GM18498 (cell line): Measurements from ENCODE around the gene C12orf75.
"Not testable (repeated sequence)": the region's sequence is repeated elsewhere in the genome, so short reads cannot be mapped to it uniquely, and the experiment has no call there.

ENCODE experiments used
- ATAC-seq: cut with Tn5 transposase; IDR thresholded peaks from one replicate; pipeline ENCODE4 v1.9.1; 2021; ENCODE audit warnings: mild to moderate bottlenecking, moderate library complexity; ENCODE audit not compliant: unreplicated experiment

C12orf75 gene

GRCh38 chr12:105309384-105309783 is 21.1 kb upstream of the C12orf75 start:
- not testable (repeated sequence) for ATAC-seq

DNA sequence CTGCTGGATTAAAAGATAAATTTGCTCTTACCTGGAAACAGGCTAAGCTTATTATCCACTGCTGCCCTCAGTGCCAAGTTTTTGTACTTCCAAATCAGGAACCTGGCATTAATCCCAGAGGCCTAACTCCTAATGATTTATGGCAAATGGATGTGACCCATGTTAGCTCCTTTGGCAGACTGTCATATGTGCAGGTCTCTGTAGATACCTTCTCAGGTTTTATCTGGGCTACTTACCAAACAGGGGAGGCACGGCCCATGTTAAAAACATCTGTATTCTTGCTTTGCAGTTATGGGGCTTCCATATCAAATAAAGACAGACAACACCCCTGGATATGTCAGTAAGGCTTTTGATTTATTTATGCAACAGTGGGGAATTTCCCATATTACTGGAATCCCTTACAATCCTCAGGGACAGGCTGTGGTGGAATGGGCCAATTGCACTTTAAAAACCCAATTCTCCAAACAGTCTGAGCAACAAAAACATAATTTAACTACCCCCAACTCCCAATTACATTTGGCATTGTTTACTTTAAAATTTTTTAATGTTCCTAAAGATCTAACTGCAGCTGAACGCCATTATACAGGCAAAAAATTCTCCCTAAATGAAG is 19.9 kb upstream of the C12orf75 start:
- ATAC-seq: not testable (repeated sequence)

GRCh38 chr12:105311936-105312335 is 18.6 kb upstream of the C12orf75 start:
- not testable (repeated sequence) for ATAC-seq

DNA sequence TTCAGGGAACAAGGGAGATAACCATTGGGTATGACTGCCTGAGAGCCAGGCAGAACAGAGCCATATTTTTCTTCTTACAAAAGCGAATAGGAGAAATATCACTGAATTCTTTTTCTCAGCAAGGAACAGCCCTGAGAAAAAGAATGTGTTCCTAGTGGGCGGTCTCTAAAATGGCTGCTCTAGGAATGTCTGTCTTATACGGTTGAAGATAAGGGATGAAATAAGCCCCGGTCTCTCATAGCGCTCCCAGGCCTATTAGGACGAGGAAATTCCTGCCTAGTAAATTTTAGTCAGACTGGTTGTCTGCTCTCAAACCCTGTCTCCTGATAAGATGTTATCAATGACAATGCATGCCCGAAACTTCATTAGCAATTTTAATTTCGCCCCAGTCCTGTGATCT is 16.7 kb upstream of the C12orf75 start:
- not testable (repeated sequence) for ATAC-seq

- no peak for ATAC-seq
Measured at GRCh38 chr12:105315130-105315529, 15.4 kb upstream of the C12orf75 start.

DNA sequence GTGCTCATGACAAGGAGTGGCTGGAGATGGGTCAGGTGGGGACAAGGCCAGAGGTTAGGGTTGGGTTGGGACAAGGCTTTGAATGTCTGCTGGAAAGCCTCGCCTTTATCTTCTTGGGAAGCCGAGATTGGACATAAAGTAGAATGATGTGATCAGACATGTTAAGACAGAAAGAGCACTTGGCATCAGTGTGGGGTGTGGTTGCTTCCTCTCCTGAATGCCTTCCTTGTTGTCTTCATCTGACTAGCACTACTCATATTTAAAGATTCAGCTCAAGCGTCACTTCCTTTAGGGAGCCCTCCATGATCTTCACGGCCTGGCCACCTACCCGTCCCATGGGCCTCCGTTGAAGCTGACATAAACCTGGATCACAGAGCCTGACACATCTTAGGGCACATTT is 14.8 kb upstream of the C12orf75 start:
- no peak for ATAC-seq

DNA sequence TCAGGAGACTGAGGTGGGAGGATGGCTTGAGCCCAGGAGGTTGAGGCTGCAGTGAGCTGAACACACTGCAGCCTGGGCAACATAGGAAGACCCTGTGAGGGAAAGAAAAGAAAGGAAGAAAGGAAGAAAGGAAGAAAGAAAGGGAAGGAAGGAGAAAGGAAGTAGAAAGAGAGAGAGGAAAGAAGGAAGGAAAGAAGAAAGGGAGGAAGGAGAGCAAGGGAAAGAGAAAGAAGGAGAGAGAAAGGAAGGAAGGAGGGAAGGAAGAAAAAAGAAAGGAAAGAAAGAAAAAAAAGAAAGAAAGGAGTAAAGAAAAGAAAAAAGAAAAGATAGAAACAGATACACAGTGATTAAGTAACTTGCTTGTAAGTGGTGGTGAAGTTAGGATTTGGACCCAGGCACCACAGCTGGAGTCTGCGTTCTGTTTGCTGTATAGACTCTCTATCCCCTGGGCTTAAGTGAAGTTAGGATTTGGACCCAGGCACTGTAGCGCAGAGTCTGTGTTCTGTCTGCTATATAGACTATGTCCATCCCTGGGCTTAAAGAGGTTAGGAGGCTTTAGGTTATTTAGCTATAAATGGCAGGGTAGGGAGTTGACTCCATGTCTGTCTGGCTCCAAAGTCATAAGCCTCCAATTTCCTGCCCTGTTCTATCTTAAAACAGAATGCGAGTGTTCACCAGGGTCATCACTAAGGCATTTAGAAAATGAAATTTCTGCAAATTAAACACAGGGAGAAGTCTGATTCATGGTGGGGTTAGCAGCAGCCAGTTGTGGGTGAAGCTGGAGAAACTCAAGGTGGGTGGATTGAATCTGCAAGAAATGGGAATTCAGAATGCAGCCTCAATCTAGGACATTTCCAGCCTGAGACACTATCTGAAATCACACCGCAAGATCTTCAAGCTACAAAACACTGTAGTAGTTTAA is 13.3 kb upstream of the C12orf75 start:
- no peak for ATAC-seq

DNA sequence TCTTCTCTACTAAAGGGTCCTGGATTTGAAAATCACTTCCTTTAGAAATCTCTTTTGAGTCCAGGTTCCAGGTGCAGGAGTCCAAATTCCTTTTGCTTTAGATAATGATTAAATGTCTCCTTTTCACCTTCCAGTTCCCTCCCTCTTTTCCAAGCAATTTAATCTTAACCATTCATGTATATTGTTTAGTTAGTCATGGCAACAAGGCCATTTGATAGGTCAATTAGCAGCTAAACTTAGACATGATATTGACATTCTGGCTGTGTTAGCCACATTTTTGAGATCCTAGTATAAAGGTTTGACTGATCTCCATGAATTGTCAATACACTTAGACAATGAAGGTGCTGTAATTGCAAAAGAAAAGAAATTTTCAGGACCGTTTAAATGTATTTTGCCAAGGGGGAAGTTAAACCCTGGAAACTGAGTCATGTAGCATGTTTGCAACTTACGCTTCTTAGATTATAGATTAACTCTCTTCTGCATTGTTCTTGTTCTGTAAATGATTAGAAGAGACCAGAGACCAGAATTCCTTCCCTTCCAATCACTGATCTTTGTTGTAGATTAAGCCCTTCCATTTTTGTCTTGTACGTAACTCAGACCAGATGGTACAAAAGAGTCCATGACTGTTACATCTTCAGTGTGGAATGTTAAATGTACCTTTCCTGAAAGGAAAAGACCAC is 12.4 kb upstream of the C12orf75 start:
- no peak for ATAC-seq

DNA sequence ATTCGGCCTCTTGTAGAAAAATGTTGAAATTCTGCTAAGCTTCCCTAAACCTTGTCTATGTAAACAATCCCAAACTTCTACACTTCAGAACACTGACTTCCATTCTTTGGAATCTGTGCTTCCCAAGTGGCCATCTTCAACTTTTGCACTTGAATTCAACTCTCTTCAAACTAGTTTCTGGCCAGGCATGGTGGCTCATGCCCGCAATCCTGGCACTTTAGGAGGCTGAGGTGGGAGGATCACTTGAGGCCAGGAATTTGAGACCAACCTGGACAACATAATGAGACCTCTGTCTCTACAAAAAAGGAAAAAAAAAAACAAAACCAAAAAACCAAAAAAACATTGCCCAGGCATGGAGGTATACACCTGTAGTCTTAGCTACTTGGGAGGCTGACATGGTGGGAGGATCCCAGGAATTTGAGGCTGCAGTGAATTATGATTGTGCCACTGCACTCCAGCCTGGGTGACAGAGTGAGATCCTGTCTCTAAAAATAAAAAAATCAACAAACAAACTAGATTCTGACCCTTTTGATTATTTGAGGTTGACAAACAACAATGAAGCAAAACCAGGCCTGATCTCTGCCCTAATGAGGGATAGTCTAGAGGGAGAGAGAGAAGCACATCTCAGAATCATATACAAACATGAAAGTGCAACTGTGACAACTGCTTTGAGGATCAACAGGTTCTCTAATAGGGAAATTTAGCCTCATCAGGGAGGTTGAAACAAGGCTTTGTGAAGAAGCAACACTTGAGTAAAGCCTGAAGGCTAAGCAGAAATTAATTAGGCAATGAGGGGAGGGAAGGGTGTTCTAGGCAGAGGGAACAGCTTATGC is 11.6 kb upstream of the C12orf75 start:
- no peak for ATAC-seq

- ATAC-seq: no peak
Measured at GRCh38 chr12:105319691-105320209, 10.7 kb upstream of the C12orf75 start.

DNA sequence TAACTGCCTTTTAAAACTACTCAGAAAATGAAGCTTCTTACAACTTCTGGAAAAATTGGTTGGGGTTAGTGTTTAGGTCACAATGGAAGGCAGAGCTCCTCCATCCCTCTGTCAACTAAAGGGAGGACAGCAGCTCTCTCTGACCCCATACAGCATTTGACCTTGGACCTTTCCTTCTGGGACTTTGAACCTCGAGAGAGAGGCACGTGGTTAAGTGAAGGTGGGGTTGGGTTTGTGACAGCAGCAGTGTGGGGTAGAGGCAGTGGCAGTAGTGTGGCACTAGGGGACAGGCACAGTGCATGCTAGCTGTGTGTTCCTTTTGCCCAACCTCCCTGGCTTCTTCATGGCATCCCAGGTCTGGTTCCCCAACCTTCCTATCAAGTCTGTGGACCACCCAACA is 9.4 kb upstream of the C12orf75 start:
- ATAC-seq: peak; percentile 38

DNA sequence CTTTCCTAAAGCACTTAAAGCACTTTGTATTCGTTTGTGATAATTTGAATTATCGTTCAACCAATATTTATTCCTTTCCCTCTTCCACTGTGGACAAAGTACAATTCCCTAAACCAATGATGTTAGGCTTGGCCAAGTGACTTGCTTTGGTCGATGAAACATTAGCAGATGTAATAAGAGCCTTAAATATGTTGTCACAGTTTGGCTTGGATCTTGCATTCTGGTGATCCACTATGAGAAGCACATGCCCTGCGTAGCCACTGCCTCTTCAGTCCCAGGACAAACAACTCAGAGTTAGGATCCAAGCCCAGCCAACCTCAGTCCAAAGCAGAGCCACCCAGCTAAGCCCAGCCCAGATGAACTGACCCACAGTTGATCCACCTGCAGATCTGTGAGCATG is 8.4 kb upstream of the C12orf75 start:
- ATAC-seq: no peak

GRCh38 chr12:105324704-105325103 is 5.8 kb upstream of the C12orf75 start:
- no peak for ATAC-seq

DNA sequence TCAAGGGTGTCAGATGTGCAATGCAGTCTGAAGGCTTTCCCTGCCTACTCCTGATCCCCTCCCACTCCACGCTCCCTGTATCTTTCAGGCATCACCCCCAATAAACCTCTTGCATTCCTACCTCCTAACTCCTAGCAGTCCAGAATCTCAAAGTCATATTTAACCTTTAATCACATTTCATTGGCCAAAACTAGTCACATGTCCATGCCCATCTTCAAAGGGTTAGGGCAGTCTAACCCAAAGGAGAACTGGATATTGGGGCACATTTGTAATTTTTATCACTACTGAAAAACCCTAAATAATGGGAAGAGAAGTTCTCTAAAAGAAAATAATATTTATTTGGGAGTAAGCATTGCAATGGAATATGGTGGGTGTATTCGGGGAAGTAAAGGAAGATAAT is 5.4 kb upstream of the C12orf75 start:
- no peak for ATAC-seq

DNA sequence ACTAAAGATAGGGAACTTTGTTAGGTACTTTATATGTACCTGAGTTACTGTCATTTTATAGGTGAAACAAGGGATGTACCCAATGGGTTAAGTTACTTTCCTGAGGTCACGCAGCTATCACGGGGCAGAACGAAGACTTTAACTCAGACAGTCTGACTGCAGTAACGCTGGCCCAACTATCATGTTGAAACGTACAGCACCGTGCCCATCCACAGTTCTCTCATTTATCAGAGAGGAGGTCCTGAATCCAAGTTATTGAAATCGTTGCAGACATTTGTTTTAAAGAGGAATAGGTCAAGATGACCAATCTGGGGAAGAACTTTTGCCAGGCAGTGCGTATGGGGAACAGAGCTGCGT is 587 bp upstream of the C12orf75 start:
- peak; percentile 1 for ATAC-seq

- peak; percentile 7 for ATAC-seq
Measured at GRCh38 chr12:105330931-105331804, 677 bp downstream of the C12orf75 start.

DNA sequence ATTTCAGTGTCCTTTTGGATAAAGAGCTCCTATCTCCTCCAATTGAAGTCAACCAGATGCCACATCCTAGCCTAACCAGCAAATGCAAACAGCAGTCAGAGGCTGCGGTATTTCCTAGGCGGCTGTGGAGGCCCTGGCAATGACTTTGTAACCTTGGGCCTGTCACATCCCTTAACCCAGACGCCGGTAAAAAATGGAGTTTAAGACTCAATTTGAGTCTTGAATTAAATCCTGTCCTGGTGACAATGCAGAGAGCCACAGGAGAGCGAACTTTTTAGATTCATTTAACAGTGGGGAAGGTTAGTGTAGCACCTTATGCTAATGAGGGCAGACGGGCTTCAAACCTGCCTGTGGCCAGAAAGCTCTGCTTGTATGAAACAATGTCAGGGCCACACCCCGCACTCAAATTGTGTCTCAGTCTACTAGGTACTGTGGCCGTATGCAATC is 1.3 kb downstream of the C12orf75 start:
- ATAC-seq: no peak

DNA sequence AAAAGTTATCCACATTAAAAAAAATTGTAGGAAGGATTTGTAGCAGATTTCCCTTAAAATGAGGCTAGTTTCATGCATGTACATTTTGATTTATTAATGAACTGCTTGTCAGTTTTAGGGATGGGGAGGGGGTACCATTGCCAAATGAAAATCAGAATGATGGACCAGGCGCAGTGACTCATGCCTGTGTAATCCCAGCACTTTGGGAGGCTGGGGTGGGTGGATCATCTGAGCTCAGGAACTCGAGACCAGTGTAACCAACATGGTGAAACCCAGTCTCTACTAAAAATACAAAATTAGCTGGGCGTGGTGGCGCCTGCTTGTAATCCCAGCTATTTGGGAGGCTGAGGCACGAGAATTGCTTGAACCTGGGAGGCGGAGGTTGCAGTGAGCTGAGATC is 1.8 kb downstream of the C12orf75 start:
- not testable (repeated sequence) for ATAC-seq

DNA sequence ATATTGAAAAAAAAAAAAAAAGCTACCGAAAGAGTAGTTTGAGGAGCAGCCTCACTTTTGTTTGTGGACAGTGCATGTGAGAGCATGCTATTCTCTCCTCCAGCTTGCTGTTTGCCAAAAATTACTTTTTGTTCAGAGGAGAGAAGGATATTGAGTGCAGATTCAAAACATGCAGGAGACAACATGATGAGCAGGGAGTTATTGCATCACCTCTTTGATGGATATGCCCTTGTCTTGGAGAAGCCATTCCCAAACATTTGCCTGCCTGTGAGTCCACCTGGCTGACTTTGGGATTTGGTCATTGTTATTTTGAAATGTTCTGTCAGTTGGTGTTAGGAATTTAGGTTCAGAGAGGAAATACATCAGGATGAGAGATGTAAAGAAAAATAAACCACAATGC is 2.4 kb downstream of the C12orf75 start:
- ATAC-seq: no peak

GRCh38 chr12:105334001-105334400 is 3.5 kb downstream of the C12orf75 start:
- no peak for ATAC-seq
